HG03342 (cell line): ENCODE results near the gene RBM10.
A peak's percentile ranks its signal among the peaks of the same experiment; 100 is the strongest.
"Not testable (repeated sequence)": the region's sequence is repeated elsewhere in the genome, so short reads cannot be mapped to it uniquely, and the experiment has no call there.

Experiments
- ATAC-seq: cut with Tn5 transposase; IDR thresholded peaks from one replicate; pipeline ENCODE4 v1.9.1; 2021; ENCODE audit warnings: mild to moderate bottlenecking, moderate library complexity; ENCODE audit not compliant: unreplicated experiment

Gene RBM10

GRCh38 chrX:47144626-47145394, at the start of gene RBM10, which contains the start of gene NDUFB11:
RBM10 (plus strand) TSS chrX:47145221; CDS start chrX:47147482, 2,261 bp downstream.
NDUFB11 (minus strand) TSS chrX:47144702; CDS start chrX:47144679, 23 bp downstream.
- ATAC-seq = peak; percentile 87

GRCh38 chrX:47097018-47097417, 48.0 kb upstream of the RBM10 start:
- ATAC-seq = no peak

GRCh38 chrX:47098338-47099094, 46.5 kb upstream of the RBM10 start:
- ATAC-seq = no peak

- ATAC-seq = no peak
Measured at GRCh38 chrX:47101206-47101605, 43.8 kb upstream of the RBM10 start.

GRCh38 chrX:47110936-47111615, 33.9 kb upstream of the RBM10 start:
- not testable (repeated sequence) for ATAC-seq

- ATAC-seq = no peak
Measured at GRCh38 chrX:47112316-47112954, 32.6 kb upstream of the RBM10 start.

- not testable (repeated sequence) for ATAC-seq
Measured at GRCh38 chrX:47116551-47117110, 28.4 kb upstream of the RBM10 start.

GRCh38 chrX:47124466-47124865, 20.6 kb upstream of the RBM10 start:
- ATAC-seq = not testable (repeated sequence)

- ATAC-seq = peak; percentile 97
Measured at GRCh38 chrX:47129157-47129898, 15.7 kb upstream of the RBM10 start.

GRCh38 chrX:47129899-47130358, 15.1 kb upstream of the RBM10 start:
- no peak for ATAC-seq

GRCh38 chrX:47133493-47133892, 11.5 kb upstream of the RBM10 start:
- no peak for ATAC-seq

GRCh38 chrX:47135650-47136049, 9.4 kb upstream of the RBM10 start:
- ATAC-seq = not testable (repeated sequence)

GRCh38 chrX:47138171-47138570, 6.8 kb upstream of the RBM10 start:
- ATAC-seq = no peak

- ATAC-seq = peak; percentile 6
Measured at GRCh38 chrX:47143894-47144625, 961 bp upstream of the RBM10 start.

- ATAC-seq = peak; percentile 10
Measured at GRCh38 chrX:47145395-47146120, 537 bp downstream of the RBM10 start.

GRCh38 chrX:47146121-47146935, 1.3 kb downstream of the RBM10 start:
- ATAC-seq = no peak
